Measurements from ENCODE around the gene PIEZO1.

PIEZO1 gene

DNA sequence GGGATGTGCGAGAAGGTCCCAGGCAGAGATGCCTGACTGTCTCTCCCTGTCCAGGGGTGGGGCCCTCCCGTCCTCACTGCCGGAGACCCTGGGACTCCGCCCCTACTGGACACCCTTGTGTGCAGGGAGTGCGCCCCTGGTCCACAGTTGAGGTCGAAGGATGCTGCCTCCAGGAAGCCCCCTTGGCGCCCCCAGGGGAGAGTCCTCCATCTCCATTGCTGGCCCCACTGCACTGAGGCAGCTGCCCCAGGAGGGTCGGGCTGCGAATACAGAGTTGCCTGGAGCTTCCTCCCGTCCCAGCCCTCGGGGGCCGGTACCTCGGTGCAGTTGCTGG, 52.1 kb downstream of the PIEZO1 start:
- DNase-seq, result no peak

- DNase-seq, result no peak
Observed at GRCh38 chr16:88732172-88732960, 52.7 kb downstream of the PIEZO1 start.

DNA sequence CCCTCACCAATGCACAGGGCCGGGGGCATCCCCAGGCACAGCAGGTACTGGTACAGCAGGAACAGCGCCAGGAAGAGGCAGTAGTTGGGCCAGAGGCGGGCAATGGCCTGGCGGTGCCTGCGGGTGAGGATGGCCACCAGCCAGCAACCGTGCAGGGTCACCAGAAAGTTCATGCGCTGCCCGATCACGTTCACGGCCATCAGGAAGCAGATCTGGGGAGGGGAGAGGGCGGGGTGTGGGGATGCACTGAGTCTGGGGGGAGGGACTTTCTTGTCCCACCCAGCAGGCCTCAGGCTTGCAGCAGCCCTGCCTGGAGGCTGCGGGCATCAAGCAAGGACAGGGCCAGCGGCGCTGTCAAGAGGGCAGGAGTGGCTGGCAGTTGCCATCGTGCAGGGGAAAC, 53.3 kb downstream of the PIEZO1 start:
- DNase-seq, result no peak

- DNase-seq, result no peak
Observed at GRCh38 chr16:88730632-88731607, 54.1 kb downstream of the PIEZO1 start.

- no peak for DNase-seq
Observed at GRCh38 chr16:88727871-88728270, 57.1 kb downstream of the PIEZO1 start.

DNA sequence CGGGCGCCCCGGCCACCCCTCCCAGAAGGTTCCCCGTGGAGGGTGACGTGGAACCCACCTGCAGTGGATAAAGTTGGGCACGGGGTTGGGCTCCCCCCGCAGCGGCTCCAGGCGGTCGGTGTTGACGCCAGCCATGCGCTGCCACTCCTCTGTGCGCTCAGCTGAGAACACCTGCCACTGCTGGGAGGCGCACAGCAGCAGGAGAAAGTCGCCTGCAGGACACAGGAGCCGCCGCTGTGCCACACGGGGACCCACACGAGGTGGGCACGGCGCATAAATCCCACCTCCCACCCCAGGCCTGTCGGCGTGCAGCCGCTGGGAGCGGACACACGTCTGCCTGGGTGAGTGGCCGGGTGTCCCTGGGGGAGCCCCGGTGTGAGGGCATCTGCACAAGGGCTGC, 58.0 kb downstream of the PIEZO1 start:
- DNase-seq, result no peak

DNA sequence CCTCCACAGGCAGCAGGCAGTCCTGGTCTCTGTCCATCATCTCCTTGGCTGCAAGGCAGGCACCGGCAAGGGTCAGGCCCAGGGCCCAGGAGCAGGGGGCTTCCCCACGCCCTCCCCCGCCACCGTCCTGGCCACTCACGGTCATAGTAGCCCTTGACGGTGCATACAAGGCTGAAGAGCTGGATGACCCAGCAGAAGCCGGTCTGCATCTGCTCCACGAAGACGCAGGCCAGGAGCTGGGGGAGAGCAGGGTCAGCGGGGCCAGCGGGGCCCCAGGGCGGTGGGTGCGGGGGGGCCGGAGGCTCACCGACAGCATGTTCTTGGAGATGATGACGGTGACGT, 58.6 kb downstream of the PIEZO1 start:
- no peak for DNase-seq

DNA sequence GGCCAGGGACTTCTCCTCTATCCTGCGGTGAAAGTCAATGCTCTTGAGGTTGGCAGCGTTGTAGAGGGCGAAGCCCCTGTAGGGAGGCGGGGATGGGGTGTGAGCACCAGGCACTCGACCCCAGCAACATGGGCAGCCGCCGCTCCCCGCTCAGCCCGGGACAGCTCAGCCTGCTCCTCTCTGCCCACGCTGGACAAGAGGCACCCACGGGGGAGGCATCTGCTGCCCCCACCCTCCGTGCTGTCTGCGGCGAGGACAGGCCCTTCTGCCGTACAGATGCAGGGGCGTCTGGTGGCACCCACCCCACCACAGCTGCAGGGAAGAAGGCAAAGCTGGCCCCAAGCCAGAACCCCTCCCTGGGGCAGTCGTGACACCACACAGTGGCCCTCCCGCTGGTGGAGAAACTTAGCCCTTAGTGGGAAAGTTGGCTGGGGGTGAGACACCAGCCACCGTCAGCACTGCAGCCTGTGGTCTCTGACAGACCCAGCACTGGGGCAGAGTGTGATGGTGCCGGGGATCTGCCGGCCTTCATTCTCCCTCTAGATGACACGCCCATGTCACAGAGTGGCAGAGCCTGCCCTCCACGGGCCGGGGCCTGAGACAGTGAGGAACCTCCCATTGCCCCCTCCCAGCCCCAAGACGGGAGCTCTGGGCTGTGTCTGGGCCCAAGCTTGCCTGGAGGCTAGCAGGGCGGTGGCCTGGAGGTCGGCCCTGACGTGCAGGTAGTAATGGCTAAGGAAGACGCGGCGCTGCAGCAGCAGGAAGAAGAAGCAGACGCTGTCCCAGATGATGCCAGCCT, 59.2 kb downstream of the PIEZO1 start:
- DNase-seq, result no peak

GRCh38 chr16:88724855-88725555, 60.0 kb downstream of the PIEZO1 start:
- no peak for DNase-seq

GRCh38 chr16:88723911-88724310, 61.1 kb downstream of the PIEZO1 start:
- no peak for DNase-seq

- no peak for DNase-seq
Observed at GRCh38 chr16:88723507-88723887, 61.5 kb downstream of the PIEZO1 start.

DNA sequence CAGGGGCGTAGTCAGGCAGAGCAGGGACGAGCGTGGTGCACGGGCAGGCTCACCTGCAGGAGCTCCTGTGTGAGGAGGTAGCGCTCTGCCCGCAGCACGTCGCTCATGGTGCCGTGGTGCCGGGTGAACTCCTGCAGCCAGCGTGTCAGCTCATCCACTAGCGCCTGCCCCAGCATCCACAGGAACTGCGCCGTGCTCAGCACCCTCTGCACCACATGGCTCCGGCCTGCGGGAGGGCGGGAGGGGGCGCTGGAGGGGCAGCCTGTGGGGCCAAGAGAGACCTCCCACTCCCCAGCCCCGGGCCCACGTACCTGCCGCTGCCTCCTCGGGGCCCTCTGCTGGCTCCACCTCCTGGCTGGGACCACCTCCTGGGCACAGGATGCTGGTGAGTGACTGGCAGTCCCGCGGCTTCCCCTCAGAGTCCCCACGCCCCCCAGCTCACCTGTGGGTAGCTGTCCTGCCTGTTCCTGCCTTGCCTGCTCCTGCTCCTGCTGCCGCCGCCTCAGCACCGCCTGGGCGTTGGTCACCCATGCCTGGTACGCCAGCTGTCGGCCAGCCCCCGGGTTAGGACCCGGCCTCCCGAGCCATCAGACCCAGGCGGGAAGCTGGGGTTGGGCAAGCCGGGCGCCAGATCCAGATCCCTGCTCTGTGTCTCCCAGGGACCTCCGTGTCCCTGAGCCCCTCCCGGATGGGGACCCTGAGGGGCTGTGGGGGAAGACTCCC, 62.1 kb downstream of the PIEZO1 start:
- no peak for DNase-seq

GRCh38 chr16:88721815-88722755, 62.9 kb downstream of the PIEZO1 start:
- DNase-seq, result no peak

DNA sequence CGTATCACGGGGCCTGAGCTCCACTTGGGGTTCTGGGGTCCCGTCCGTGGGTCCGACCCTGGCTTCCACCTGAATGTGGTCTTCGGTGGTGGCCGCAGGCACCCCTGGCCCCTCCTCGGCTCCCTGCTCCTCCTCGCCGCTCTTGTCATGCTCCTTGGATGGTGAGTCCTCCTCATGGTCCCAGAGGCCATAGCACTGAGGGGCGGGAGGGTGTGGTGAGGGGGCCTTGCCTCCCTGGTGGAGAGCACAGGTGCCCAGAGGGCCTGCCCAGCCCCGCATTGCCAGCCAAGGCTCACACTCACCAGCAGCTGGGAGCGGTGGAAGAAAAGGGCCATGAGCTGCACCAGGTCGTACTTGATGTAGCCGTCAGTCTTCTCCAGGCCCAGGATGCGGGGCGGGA, 63.8 kb downstream of the PIEZO1 start:
- no peak for DNase-seq

GRCh38 chr16:88720396-88720970, 64.5 kb downstream of the PIEZO1 start:
- DNase-seq, result no peak

GRCh38 chr16:88719933-88720296, 65.1 kb downstream of the PIEZO1 start:
- no peak for DNase-seq

GRCh38 chr16:88719267-88719932, 65.6 kb downstream of the PIEZO1 start:
- no peak for DNase-seq

DNA sequence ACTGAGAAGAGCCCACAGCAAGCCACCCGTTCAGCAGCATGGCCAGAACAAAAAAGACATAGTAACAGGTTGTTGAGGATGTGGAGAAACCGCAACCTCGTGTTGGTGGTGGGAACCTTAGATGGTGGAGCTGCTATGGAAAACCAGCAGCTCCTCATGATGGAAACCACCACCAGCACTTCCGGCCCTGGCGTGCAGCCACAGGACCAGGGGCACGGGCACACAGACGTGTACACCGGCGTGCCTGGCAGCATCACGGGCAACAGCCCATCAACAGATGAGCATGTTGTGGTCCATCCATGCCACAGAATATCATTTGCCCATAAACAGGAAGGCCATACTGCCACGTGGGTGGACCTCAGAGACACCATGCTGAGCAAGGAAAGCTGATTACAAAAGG, 66.8 kb downstream of the PIEZO1 start:
- DNase-seq, result no peak

- no peak for DNase-seq
Observed at GRCh38 chr16:88716601-88717001, 68.4 kb downstream of the PIEZO1 start.

- no peak for DNase-seq
Observed at GRCh38 chr16:88716201-88716600, 68.8 kb downstream of the PIEZO1 start.
